SIG-M5 treated with dmso at 0.1 percent for 504 hours (cell line): ENCODE data around the gene SLC19A1.

Experiments
- DNase-seq: peaks from one replicate; lab custom pipeline; 2025; ENCODE audit not compliant: unreplicated experiment; lab: John Stamatoyannopoulos, UW

Gene SLC19A1

GRCh38 chr21:45456584-45457160 is 85.6 kb downstream of the SLC19A1 start:
- no peak for DNase-seq

GRCh38 chr21:45455674-45456583 is 86.3 kb downstream of the SLC19A1 start:
- no peak for DNase-seq

- DNase-seq = peak; percentile 16
Measured at GRCh38 chr21:45454926-45455673, 87.1 kb downstream of the SLC19A1 start.

- DNase-seq = no peak
Measured at GRCh38 chr21:45454060-45454925, 87.9 kb downstream of the SLC19A1 start.

- DNase-seq = no peak
Measured at GRCh38 chr21:45453308-45453950, 88.8 kb downstream of the SLC19A1 start.

GRCh38 chr21:45452696-45453307 is 89.4 kb downstream of the SLC19A1 start:
- no peak for DNase-seq

GRCh38 chr21:45451771-45452182 is 90.5 kb downstream of the SLC19A1 start:
- no peak for DNase-seq

- no peak for DNase-seq
Measured at GRCh38 chr21:45451091-45451740, 91.0 kb downstream of the SLC19A1 start.

- no peak for DNase-seq
Measured at GRCh38 chr21:45450423-45451090, 91.7 kb downstream of the SLC19A1 start.

- DNase-seq = peak; percentile 5
Measured at GRCh38 chr21:45449658-45450422, 92.4 kb downstream of the SLC19A1 start.

GRCh38 chr21:45448810-45449657 is 93.2 kb downstream of the SLC19A1 start:
- no peak for DNase-seq

- DNase-seq = no peak
Measured at GRCh38 chr21:45448283-45448809, 93.9 kb downstream of the SLC19A1 start.
